ENCODE results near the gene CARD14.

Gene CARD14

DNA sequence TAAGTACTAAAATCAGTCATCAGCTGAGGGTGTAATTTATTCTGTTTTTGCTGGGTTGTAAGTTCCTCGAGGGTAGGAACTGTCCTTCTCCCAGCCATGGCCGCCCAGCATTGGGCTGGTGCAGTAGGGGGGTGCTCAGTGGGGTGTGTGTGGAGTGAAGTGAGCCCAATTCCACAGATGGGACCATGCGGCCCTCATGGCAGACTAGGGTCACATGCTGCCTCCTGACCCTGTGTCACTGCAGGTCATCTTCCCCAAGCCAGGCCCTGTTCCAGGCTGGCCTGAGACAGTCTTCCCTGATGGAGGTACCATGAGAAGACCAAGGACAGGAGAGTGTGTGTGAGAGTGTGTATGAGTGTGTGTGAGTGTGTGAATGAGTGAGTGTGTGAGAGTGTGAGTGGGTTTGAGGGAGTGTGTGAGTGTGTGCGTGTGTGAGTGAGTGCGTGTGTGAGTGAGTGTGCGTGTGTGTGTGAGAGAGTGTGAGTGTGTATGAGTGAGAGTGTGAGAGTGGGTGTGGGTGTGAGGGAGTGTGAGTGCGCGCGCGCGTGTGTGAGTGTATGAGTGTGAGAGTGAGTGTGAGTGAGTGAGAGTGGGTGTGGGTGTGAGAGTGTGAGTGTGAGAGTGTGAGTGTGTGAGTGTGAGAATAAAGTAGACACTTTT, 54.1 kb downstream of the CARD14 start:
- Histone ChIP-seq H4K91ac (ENCODE audit: low read length) (no peak overlapping the region), H3K18ac (ENCODE audit: low read depth in 1 of 2, low read length in 2 of 2) (no peak overlapping the region), H4K8ac (ENCODE audit: low read length) (no peak overlapping the region), H2BK12ac (ENCODE audit: low read length in 2 of 2) (no peak overlapping the region), H3K9ac (ENCODE audit: low read length) (no peak overlapping the region), H2BK15ac (ENCODE audit: low read depth, poor library complexity, severe bottlenecking) (no peak overlapping the region), H3K4ac (ENCODE audit: low read depth in 1 of 2, low read length in 2 of 2) (no peak overlapping the region), H3K9me3 (ENCODE audit: control insufficient read depth, low read length) (no peaks in the 10 kb centered on the region), H3K79me1 (replicated peaks; ENCODE audit: low read length, poor library complexity, severe bottlenecking) (peaks cover 25% of the 10 kb centered on the region), H2BK120ac (ENCODE audit: low read depth, low read length) (no peak overlapping the region), H3K23ac (ENCODE audit: low read length in 2 of 2) (no peak overlapping the region), H3K27me3 (ENCODE audit: control insufficient read depth in 1 of 2, insufficient read depth in 1 of 2, low read length in 2 of 2) (no peaks in the 10 kb centered on the region), H3K14ac (ENCODE audit: low read length in 2 of 2) (no peak overlapping the region), H2AFZ (ENCODE audit: low read depth, low read length) (no peak overlapping the region), H2BK5ac (ENCODE audit: low read depth, low read length, poor library complexity, severe bottlenecking) (no peak overlapping the region), H3K4me3 (ENCODE audit: insufficient read depth in 1 of 2, low read depth in 1 of 2, low read length in 2 of 2) (no peak overlapping the region), H3K4me2 (ENCODE audit: low read length, poor library complexity, severe bottlenecking) (no peak overlapping the region), H3K27ac (ENCODE audit: low read length, poor library complexity, severe bottlenecking) (no peak overlapping the region), H3K36me3 (ENCODE audit: control insufficient read depth in 1 of 2, insufficient read depth in 2 of 2, low read depth in 1 of 2, low read length in 2 of 2) (peaks cover 35 to 51% of the 10 kb centered on the region in 2 experiments), H2AK5ac (ENCODE audit: low read length, severe bottlenecking) (no peak overlapping the region), H3K4me1 (ENCODE audit: control insufficient read depth, insufficient read depth, low read depth, low read length) (peaks cover 19% of the 10 kb centered on the region)
- no peak for DNase-seq
- 83% methylated on average over 11 of the region's 11 CpGs for WGBS

DNA sequence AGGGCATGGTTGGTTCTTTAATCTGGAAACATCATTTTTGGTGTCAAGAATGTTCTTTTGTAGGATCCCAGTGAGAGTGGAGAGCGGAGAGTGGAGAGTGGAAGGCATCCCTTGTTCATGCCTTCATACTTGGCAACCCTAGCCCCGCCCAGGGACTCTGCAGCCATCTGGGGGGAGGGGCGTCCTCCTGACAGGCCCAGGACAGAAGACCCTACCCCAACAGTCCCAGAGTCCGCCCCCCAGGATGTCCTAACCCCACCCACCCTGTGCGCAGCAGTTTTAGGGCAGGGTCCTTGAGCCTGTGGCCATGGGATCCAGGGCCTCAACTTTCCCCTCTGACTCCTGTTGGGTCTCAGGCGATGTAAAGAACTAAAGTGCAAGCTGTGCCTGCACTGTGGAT, 54.9 kb downstream of the CARD14 start:
- 90% methylated on average over 6 of the region's 6 CpGs for WGBS
- peaks cover 25% of the 10 kb centered on the region for H3K79me1 ChIP-seq (replicated peaks; ENCODE audit: low read length, poor library complexity, severe bottlenecking)
- no peak overlapping the region for H2AFZ ChIP-seq (ENCODE audit: low read depth, low read length)
- H3K9ac ChIP-seq (ENCODE audit: low read length) = no peak overlapping the region
- H4K8ac ChIP-seq (ENCODE audit: low read length) = no peak overlapping the region
- H3K4me2 ChIP-seq (ENCODE audit: low read length, poor library complexity, severe bottlenecking) = no peak overlapping the region
- no peak overlapping the region for H2BK15ac ChIP-seq (ENCODE audit: low read depth, poor library complexity, severe bottlenecking)
- H3K14ac ChIP-seq (ENCODE audit: low read length in 2 of 2) = no peak overlapping the region
- H3K4me1 ChIP-seq (ENCODE audit: control insufficient read depth, insufficient read depth, low read depth, low read length) = peaks cover 16% of the 10 kb centered on the region
- H2BK120ac ChIP-seq (ENCODE audit: low read depth, low read length) = no peak overlapping the region
- no peak overlapping the region for H2AK5ac ChIP-seq (ENCODE audit: low read length, severe bottlenecking)
- H2BK12ac ChIP-seq (ENCODE audit: low read length in 2 of 2) = no peak overlapping the region
- H3K4ac ChIP-seq (ENCODE audit: low read depth in 1 of 2, low read length in 2 of 2) = no peak overlapping the region
- DNase-seq = no peak
- no peak overlapping the region for H3K27ac ChIP-seq (ENCODE audit: low read length, poor library complexity, severe bottlenecking)
- no peak overlapping the region for H4K91ac ChIP-seq (ENCODE audit: low read length)
- H2BK5ac ChIP-seq (ENCODE audit: low read depth, low read length, poor library complexity, severe bottlenecking) = no peak overlapping the region
- peaks cover 38 to 58% of the 10 kb centered on the region in 2 experiments for H3K36me3 ChIP-seq (ENCODE audit: control insufficient read depth in 1 of 2, insufficient read depth in 2 of 2, low read depth in 1 of 2, low read length in 2 of 2)
- H3K4me3 ChIP-seq (ENCODE audit: insufficient read depth in 1 of 2, low read depth in 1 of 2, low read length in 2 of 2) = no peak overlapping the region
- no peak overlapping the region for H3K23ac ChIP-seq (ENCODE audit: low read length in 2 of 2)
- H3K27me3 ChIP-seq (ENCODE audit: control insufficient read depth in 1 of 2, insufficient read depth in 1 of 2, low read length in 2 of 2) = no peaks in the 10 kb centered on the region
- H3K9me3 ChIP-seq (ENCODE audit: control insufficient read depth, low read length) = no peaks in the 10 kb centered on the region
- H3K18ac ChIP-seq (ENCODE audit: low read depth in 1 of 2, low read length in 2 of 2) = no peak overlapping the region

DNA sequence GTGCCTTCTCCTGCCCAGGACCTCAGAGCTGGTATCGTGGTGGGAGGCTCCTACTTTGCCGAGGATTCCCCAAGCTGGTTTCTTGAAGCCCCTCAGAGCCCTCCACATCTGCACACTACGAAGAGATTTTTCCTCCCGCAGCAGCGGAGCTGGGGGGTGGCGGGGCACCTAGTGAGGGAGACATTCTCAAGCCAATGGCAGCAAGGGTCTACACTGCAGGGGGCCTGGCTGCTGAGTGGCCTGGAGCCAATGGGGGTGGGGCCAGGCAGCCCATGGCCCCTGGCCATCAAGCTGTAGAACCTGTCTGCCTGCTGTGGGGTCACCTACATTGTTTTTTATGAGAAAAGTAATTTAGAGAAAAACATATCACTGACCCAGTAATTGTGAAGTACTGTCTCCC, 55.4 kb downstream of the CARD14 start:
- no peak overlapping the region for H2BK120ac ChIP-seq (ENCODE audit: low read depth, low read length)
- no peak overlapping the region for H4K8ac ChIP-seq (ENCODE audit: low read length)
- H3K27me3 ChIP-seq (ENCODE audit: control insufficient read depth in 1 of 2, insufficient read depth in 1 of 2, low read length in 2 of 2) = no peaks in the 10 kb centered on the region
- no peak overlapping the region for H2BK5ac ChIP-seq (ENCODE audit: low read depth, low read length, poor library complexity, severe bottlenecking)
- no peak overlapping the region for H2AFZ ChIP-seq (ENCODE audit: low read depth, low read length)
- H3K27ac ChIP-seq (ENCODE audit: low read length, poor library complexity, severe bottlenecking) = no peak overlapping the region
- no peak overlapping the region for H2AK5ac ChIP-seq (ENCODE audit: low read length, severe bottlenecking)
- H3K14ac ChIP-seq (ENCODE audit: low read length in 2 of 2) = no peak overlapping the region
- H3K9ac ChIP-seq (ENCODE audit: low read length) = no peak overlapping the region
- H3K18ac ChIP-seq (ENCODE audit: low read depth in 1 of 2, low read length in 2 of 2) = no peak overlapping the region
- DNase-seq = no peak
- no peak overlapping the region for H4K91ac ChIP-seq (ENCODE audit: low read length)
- no peak overlapping the region for H3K23ac ChIP-seq (ENCODE audit: low read length in 2 of 2)
- peaks cover 25% of the 10 kb centered on the region for H3K79me1 ChIP-seq (replicated peaks; ENCODE audit: low read length, poor library complexity, severe bottlenecking)
- H2BK12ac ChIP-seq (ENCODE audit: low read length in 2 of 2) = no peak overlapping the region
- H3K4ac ChIP-seq (ENCODE audit: low read depth in 1 of 2, low read length in 2 of 2) = no peak overlapping the region
- no peaks in the 10 kb centered on the region for H3K9me3 ChIP-seq (ENCODE audit: control insufficient read depth, low read length)
- no peak overlapping the region for H3K4me2 ChIP-seq (ENCODE audit: low read length, poor library complexity, severe bottlenecking)
- H2BK15ac ChIP-seq (ENCODE audit: low read depth, poor library complexity, severe bottlenecking) = no peak overlapping the region
- 88% methylated on average over 6 of the region's 6 CpGs for WGBS
- peaks cover 16% of the 10 kb centered on the region for H3K4me1 ChIP-seq (ENCODE audit: control insufficient read depth, insufficient read depth, low read depth, low read length)
- peaks cover 40 to 60% of the 10 kb centered on the region in 2 experiments for H3K36me3 ChIP-seq (ENCODE audit: control insufficient read depth in 1 of 2, insufficient read depth in 2 of 2, low read depth in 1 of 2, low read length in 2 of 2)
- no peak overlapping the region for H3K4me3 ChIP-seq (ENCODE audit: insufficient read depth in 1 of 2, low read depth in 1 of 2, low read length in 2 of 2)

DNA sequence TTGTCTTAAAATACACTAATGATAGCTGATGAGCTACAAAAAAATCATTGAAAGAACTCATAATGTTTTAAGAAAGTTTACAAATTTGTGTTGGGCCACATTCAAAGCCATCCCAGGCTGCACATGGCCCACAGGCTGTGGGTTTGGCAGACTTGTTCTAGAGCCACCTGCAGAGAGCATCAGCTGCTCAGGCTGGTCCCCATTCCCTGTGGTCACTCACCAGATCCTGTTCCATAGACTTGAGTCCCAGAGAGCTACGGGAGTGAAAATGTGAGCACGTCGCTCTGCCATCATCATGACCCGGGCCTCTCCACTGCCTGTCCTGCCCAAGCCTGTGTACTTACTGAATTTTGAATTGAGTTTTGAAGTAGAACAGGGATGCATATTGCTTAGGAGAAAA, 57.3 kb downstream of the CARD14 start:
- Histone ChIP-seq H3K79me1 (replicated peaks; ENCODE audit: low read length, poor library complexity, severe bottlenecking) (peaks cover 20% of the 10 kb centered on the region), H3K36me3 (ENCODE audit: control insufficient read depth in 1 of 2, insufficient read depth in 2 of 2, low read depth in 1 of 2, low read length in 2 of 2) (peaks cover 53 to 56% of the 10 kb centered on the region in 2 experiments), H3K27ac (ENCODE audit: low read length, poor library complexity, severe bottlenecking) (no peak overlapping the region), H3K14ac (ENCODE audit: low read length in 2 of 2) (no peak overlapping the region), H3K9me3 (ENCODE audit: control insufficient read depth, low read length) (peaks cover 9% of the 10 kb centered on the region), H3K9ac (ENCODE audit: low read length) (no peak overlapping the region), H2BK12ac (ENCODE audit: low read length in 2 of 2) (no peak overlapping the region), H3K4me3 (ENCODE audit: insufficient read depth in 1 of 2, low read depth in 1 of 2, low read length in 2 of 2) (no peak overlapping the region), H2BK120ac (ENCODE audit: low read depth, low read length) (no peak overlapping the region), H4K8ac (ENCODE audit: low read length) (no peak overlapping the region), H3K23ac (ENCODE audit: low read length in 2 of 2) (no peak overlapping the region), H2AK5ac (ENCODE audit: low read length, severe bottlenecking) (no peak overlapping the region), H3K4me1 (ENCODE audit: control insufficient read depth, insufficient read depth, low read depth, low read length) (peaks cover 10% of the 10 kb centered on the region), H3K27me3 (ENCODE audit: control insufficient read depth in 1 of 2, insufficient read depth in 1 of 2, low read length in 2 of 2) (no peaks in the 10 kb centered on the region), H3K18ac (ENCODE audit: low read depth in 1 of 2, low read length in 2 of 2) (no peak overlapping the region), H2AFZ (ENCODE audit: low read depth, low read length) (no peak overlapping the region), H3K4me2 (ENCODE audit: low read length, poor library complexity, severe bottlenecking) (no peak overlapping the region), H2BK15ac (ENCODE audit: low read depth, poor library complexity, severe bottlenecking) (no peak overlapping the region), H4K91ac (ENCODE audit: low read length) (no peak overlapping the region), H2BK5ac (ENCODE audit: low read depth, low read length, poor library complexity, severe bottlenecking) (no peak overlapping the region), H3K4ac (ENCODE audit: low read depth in 1 of 2, low read length in 2 of 2) (no peak overlapping the region)
- no peak for DNase-seq
- WGBS = 95% methylated on average over 4 of the region's 4 CpGs
